Astrocyte (in vitro differentiated cells and primary cell): ENCODE results near the gene PIK3CB. TPM values are rescaled to one million over a fixed set of nuclear protein-coding genes. Genes with fewer than 3 reads are reported as not detected.

Experiments used
- DNase-seq: peaks from one replicate; pipeline ENCODE4 v3.0.0-alpha.2; 2010; ENCODE audit warnings: low read depth
- FAIRE-seq: peaks from 2 replicates; lab custom pipeline; 2011; peaks lifted over from hg19 to GRCh38; lab: Jason Lieb, UNC
- H2AFZ ChIP-seq: 2 replicates; pipeline ENCODE4 v1.6.0; 2012; ENCODE audit warnings: low read depth, low read length, inconsistent platforms
- H3K27ac ChIP-seq: 2 replicates; pipeline ENCODE4 v1.5.1; 2011; ENCODE audit warnings: low read depth, low read length, inconsistent platforms
- H3K27me3 ChIP-seq: 2 replicates; pipeline ENCODE4 v1.6.0; 2011; ENCODE audit warnings: low read length, inconsistent platforms; ENCODE audit not compliant: insufficient read depth
- H3K36me3 ChIP-seq: 2 replicates; pipeline ENCODE4 v1.5.1; 2011; ENCODE audit warnings: low read length, inconsistent platforms; ENCODE audit not compliant: insufficient read depth
- H3K4me1 ChIP-seq: 2 replicates; pipeline ENCODE4 v1.5.1; 2011; ENCODE audit warnings: low read length, inconsistent platforms; ENCODE audit not compliant: insufficient read depth
- H3K4me2 ChIP-seq: 2 replicates; pipeline ENCODE4 v1.6.0; 2012; ENCODE audit warnings: low read length, inconsistent platforms
- H3K4me3 ChIP-seq: 2 replicates; pipeline ENCODE4 v1.5.1; 2011; ENCODE audit warnings: low read depth, mild to moderate bottlenecking, low read length, inconsistent platforms; ENCODE audit not compliant: insufficient read depth
- H3K79me2 ChIP-seq: 2 replicates; pipeline ENCODE4 v1.6.0; 2012; ENCODE audit warnings: mild to moderate bottlenecking, low read length, inconsistent platforms; ENCODE audit not compliant: insufficient read depth
- H3K9ac ChIP-seq: 2 replicates; pipeline ENCODE4 v1.6.0; 2012; ENCODE audit warnings: mild to moderate bottlenecking, low read length, inconsistent platforms
- H3K9me3 ChIP-seq: 2 replicates; pipeline ENCODE4 v1.5.1; 2012; ENCODE audit warnings: low read depth, mild to moderate bottlenecking, low read length, inconsistent platforms; ENCODE audit not compliant: insufficient read depth
- H4K20me1 ChIP-seq: 2 replicates; pipeline ENCODE4 v1.6.0; 2012; ENCODE audit warnings: low read length, inconsistent platforms; ENCODE audit not compliant: insufficient read depth
- H3K27ac Mint-ChIP-seq: one replicate; pipeline ENCODE4 v1.8.0; 2021; ENCODE audit warnings: mild to moderate bottlenecking, mixed read lengths; ENCODE audit not compliant: unreplicated experiment
- H3K27me3 Mint-ChIP-seq: one replicate; pipeline ENCODE4 v1.8.0; 2021; ENCODE audit warnings: low read depth, mixed read lengths; ENCODE audit not compliant: unreplicated experiment
- H3K36me3 Mint-ChIP-seq: one replicate; pipeline ENCODE4 v1.8.0; 2021; ENCODE audit warnings: low read depth, mixed read lengths; ENCODE audit not compliant: unreplicated experiment
- H3K4me1 Mint-ChIP-seq: one replicate; pipeline ENCODE4 v1.8.0; 2021; ENCODE audit warnings: low read depth, mixed read lengths; ENCODE audit not compliant: unreplicated experiment
- H3K4me3 Mint-ChIP-seq: one replicate; pipeline ENCODE4 v1.8.0; 2021; ENCODE audit warnings: mild to moderate bottlenecking, moderate library complexity, mixed read lengths; ENCODE audit not compliant: unreplicated experiment
- H3K9me3 Mint-ChIP-seq: one replicate; pipeline ENCODE4 v1.8.0; 2021; ENCODE audit warnings: mild to moderate bottlenecking, mixed read lengths; ENCODE audit not compliant: unreplicated experiment
- EZH2 ChIP-seq: IDR thresholded peaks from 2 replicates; pipeline ENCODE4 v1.6.1; 2012; ENCODE audit warnings: mild to moderate bottlenecking, low read length, inconsistent platforms; ENCODE audit not compliant: insufficient read depth
- total RNA-seq: library from RNA; stranded (reverse); gene quantifications from 2 replicates; pipeline ENCODE4 v1.2.1, GENCODE V29; 2021
- TF ChIP-seq, protein P1 (sequence below): IDR thresholded peaks from 2 replicates; pipeline ENCODE4 v1.5.1; 2011; ENCODE audit warnings: low read depth, mild to moderate bottlenecking, inconsistent platforms, low read length, moderate library complexity; ENCODE audit not compliant: insufficient read depth

PIK3CB gene
- total RNA-seq, 1 donor from 2014 or later, result 24.8 TPM

- peaks cover 3% of the 10 kb centered on the region for H3K36me3 Mint-ChIP-seq
- H3K36me3 ChIP-seq, result no peaks in the 10 kb centered on the region
- no peak for TF ChIP-seq EZH2
- TF ChIP-seq, protein P1, sequence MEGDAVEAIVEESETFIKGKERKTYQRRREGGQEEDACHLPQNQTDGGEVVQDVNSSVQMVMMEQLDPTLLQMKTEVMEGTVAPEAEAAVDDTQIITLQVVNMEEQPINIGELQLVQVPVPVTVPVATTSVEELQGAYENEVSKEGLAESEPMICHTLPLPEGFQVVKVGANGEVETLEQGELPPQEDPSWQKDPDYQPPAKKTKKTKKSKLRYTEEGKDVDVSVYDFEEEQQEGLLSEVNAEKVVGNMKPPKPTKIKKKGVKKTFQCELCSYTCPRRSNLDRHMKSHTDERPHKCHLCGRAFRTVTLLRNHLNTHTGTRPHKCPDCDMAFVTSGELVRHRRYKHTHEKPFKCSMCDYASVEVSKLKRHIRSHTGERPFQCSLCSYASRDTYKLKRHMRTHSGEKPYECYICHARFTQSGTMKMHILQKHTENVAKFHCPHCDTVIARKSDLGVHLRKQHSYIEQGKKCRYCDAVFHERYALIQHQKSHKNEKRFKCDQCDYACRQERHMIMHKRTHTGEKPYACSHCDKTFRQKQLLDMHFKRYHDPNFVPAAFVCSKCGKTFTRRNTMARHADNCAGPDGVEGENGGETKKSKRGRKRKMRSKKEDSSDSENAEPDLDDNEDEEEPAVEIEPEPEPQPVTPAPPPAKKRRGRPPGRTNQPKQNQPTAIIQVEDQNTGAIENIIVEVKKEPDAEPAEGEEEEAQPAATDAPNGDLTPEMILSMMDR, result no peak
- no peak overlapping the region for H3K9ac ChIP-seq
- peaks cover 14% of the 10 kb centered on the region for H3K4me1 Mint-ChIP-seq
- no peak overlapping the region for H2AFZ ChIP-seq
- FAIRE-seq, result no peak
- H3K4me1 ChIP-seq, result peaks cover 13% of the 10 kb centered on the region
- H3K27ac ChIP-seq, result no peak overlapping the region
- H3K9me3 Mint-ChIP-seq, result no peaks in the 10 kb centered on the region
- H4K20me1 ChIP-seq, result no peaks in the 10 kb centered on the region
- no peaks in the 10 kb centered on the region for H3K9me3 ChIP-seq
- no peaks in the 10 kb centered on the region for H3K27me3 Mint-ChIP-seq
- H3K4me3 ChIP-seq, result no peak overlapping the region
- no peak overlapping the region for H3K27ac Mint-ChIP-seq
- no peak for DNase-seq
- no peak overlapping the region for H3K4me2 ChIP-seq
- H3K27me3 ChIP-seq, result no peaks in the 10 kb centered on the region
- H3K79me2 ChIP-seq, result no peaks in the 10 kb centered on the region
- H3K4me3 Mint-ChIP-seq, result no peak overlapping the region
Measured at GRCh38 chr3:138692152-138692551, 142.6 kb downstream of the PIK3CB start.

DNA sequence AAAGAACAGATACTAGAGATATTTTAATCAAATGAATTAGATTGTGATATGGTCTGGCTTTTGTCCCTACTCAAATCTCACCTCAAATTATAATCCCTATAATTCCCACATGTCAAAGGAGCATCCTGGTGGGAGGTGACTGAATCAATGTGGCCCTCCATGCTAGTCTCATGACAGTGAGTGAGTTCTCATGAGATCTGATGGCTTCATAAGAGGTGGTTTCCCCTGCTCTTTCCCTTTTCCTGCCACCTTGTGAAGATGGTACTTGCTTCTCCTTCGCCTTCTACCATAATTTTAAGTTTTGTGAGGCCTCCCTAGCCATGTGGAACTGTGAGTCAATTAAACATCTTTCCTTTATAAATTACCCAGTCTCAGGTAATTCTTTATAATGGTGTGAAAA, 143.4 kb downstream of the PIK3CB start:
- H3K36me3 Mint-ChIP-seq, result peaks cover 3% of the 10 kb centered on the region
- Histone ChIP-seq H4K20me1 (no peaks in the 10 kb centered on the region), H3K9ac (no peak overlapping the region), H3K36me3 (no peaks in the 10 kb centered on the region), H3K79me2 (no peaks in the 10 kb centered on the region), H3K4me1 (peaks cover 17% of the 10 kb centered on the region), H3K9me3 (no peaks in the 10 kb centered on the region), H3K4me2 (no peak overlapping the region), H3K27ac (no peak overlapping the region), H3K27me3 (no peaks in the 10 kb centered on the region), H3K4me3 (no peak overlapping the region), H2AFZ (no peak overlapping the region)
- no peak overlapping the region for H3K4me3 Mint-ChIP-seq
- TF ChIP-seq, protein P1, result no peak
- DNase-seq, result no peak
- FAIRE-seq, result no peak
- no peak overlapping the region for H3K27ac Mint-ChIP-seq
- H3K27me3 Mint-ChIP-seq, result no peaks in the 10 kb centered on the region
- H3K4me1 Mint-ChIP-seq, result peaks cover 21% of the 10 kb centered on the region
- H3K9me3 Mint-ChIP-seq, result no peaks in the 10 kb centered on the region

GRCh38 chr3:138690036-138690435, 144.7 kb downstream of the PIK3CB start:
- Histone ChIP-seq H3K4me2 (no peak overlapping the region), H3K4me1 (peaks cover 16% of the 10 kb centered on the region), H2AFZ (no peak overlapping the region), H3K36me3 (no peaks in the 10 kb centered on the region), H3K4me3 (no peak overlapping the region), H3K79me2 (no peaks in the 10 kb centered on the region), H3K27me3 (no peaks in the 10 kb centered on the region), H3K9ac (no peak overlapping the region), H3K9me3 (no peaks in the 10 kb centered on the region), H4K20me1 (no peaks in the 10 kb centered on the region), H3K27ac (no peak overlapping the region)
- Mint-ChIP-seq H3K9me3 (no peaks in the 10 kb centered on the region), H3K4me3 (no peak overlapping the region), H3K4me1 (peaks cover 19% of the 10 kb centered on the region), H3K27me3 (no peaks in the 10 kb centered on the region), H3K27ac (no peak overlapping the region), H3K36me3 (peaks cover 3% of the 10 kb centered on the region)
- TF ChIP-seq, protein P1, result no peak
- TF ChIP-seq EZH2, result no peak
- FAIRE-seq, result no peak
- no peak for DNase-seq
